MCF 10A (cell line): Measurements from ENCODE around the gene FILIP1L. TPM values are rescaled to one million over a fixed set of nuclear protein-coding genes. Genes with fewer than 3 reads are reported as not detected.

ENCODE experiments used
- BruUV-seq: library from RNA; stranded (reverse); fragments of 400-500 nt; replicated peaks from 2 replicates; lab custom pipeline; 2021; lab: Mats Ljungman, UMichigan
- CTCF ChIA-PET: fragments of 300-600 bp; sonication (Branson Sonifier 250); formaldehyde crosslinking; extraction: SDS; loops from one replicate; lab custom pipeline; 2021; ENCODE audit warnings: antibody characterized with exemption, inconsistent platforms; lab: Yijun Ruan, JAX
- POLR2A ChIA-PET: fragments of 300-600, 350-650 bp; sonication (Branson Sonifier 250); formaldehyde crosslinking; extraction: SDS; loops from one replicate; lab custom pipeline; 2020; ENCODE audit warnings: antibody characterized with exemption, inconsistent platforms; lab: Yijun Ruan, JAX
- DNase-seq: peaks from one replicate; pipeline ENCODE4 v3.0.0-alpha.2; 2018; ENCODE audit not compliant: unreplicated experiment
- H3K27ac Mint-ChIP-seq: one replicate; pipeline ENCODE4 v1.8.0; 2022; ENCODE audit warnings: mild to moderate bottlenecking, low read depth, mixed read lengths; ENCODE audit not compliant: unreplicated experiment
- H3K27me3 Mint-ChIP-seq: one replicate; pipeline ENCODE4 v1.8.0; 2022; ENCODE audit warnings: mixed read lengths; ENCODE audit not compliant: insufficient read depth, unreplicated experiment
- H3K36me3 Mint-ChIP-seq: one replicate; pipeline ENCODE4 v1.8.0; 2022; ENCODE audit warnings: mild to moderate bottlenecking, moderate library complexity, mixed read lengths; ENCODE audit not compliant: insufficient read depth, unreplicated experiment
- H3K4me1 Mint-ChIP-seq: one replicate; pipeline ENCODE4 v1.8.0; 2022; ENCODE audit warnings: mixed read lengths; ENCODE audit not compliant: insufficient read depth, unreplicated experiment
- H3K4me3 Mint-ChIP-seq: one replicate; pipeline ENCODE4 v1.8.0; 2022; ENCODE audit warnings: mild to moderate bottlenecking, moderate library complexity, mixed read lengths; ENCODE audit not compliant: unreplicated experiment
- H3K9me3 Mint-ChIP-seq: one replicate; pipeline ENCODE4 v1.8.0; 2022; ENCODE audit warnings: mixed read lengths; ENCODE audit not compliant: unreplicated experiment
- CTCF ChIP-seq: fragments of 200-600 bp; IDR thresholded peaks from one replicate; pipeline ENCODE4 v1.8.0; 2022; ENCODE audit warnings: antibody characterized with exemption, mild to moderate bottlenecking; ENCODE audit not compliant: unreplicated experiment
- intact Hi-C: fragments of 100-400 bp; cut with micrococcal nuclease; formaldehyde crosslinking; loops from 2 replicates; pipeline ENCODE4 v1.14.1; 2022
- total RNA-seq: library from RNA; stranded (reverse); gene quantifications from 2 replicates; pipeline ENCODE4 v1.2.3, GENCODE V29; 2022

The FILIP1L gene
- total RNA-seq, 1 experiment from 2014 or later, result 2.4 TPM

DNA sequence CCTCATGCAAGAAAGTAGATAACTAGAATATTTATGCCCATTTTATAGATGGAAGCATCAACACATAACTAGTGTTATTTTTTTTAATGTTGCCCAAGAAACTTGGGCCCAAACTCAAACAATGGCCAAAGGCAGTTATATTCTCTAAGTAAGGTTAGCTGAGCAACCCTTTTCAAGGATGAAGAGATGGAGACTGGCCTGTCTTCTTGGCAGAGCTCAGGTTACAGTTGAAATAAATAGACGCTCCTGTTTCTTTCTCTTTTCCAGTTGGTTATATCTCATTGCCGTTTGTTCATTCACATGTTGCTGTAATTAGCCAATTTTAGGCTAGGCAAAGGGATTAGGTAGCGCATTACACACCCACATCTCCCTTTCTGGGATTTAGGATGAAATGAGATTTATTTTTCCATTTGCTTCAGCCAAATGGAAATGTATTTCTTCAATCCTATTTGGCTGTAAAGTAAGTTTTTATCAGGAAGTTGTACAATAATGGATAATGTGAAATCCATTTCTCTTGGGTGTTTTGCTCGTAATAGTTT is 203.5 kb downstream of the FILIP1L start:
- intact Hi-C loops, result no loop called here
- POLR2A ChIA-PET, result interaction anchor here (0.7 to 1.9 kb wide), 7 partner anchors 9 to 862 kb away, joined by 3 to 8 read pairs (median 5); no protein-coding TSS in a partner anchor
- CTCF ChIA-PET, result no interaction called here
- TF ChIP-seq CTCF, result no peak
- no TSS peak for BruUV-seq
- no peak overlapping the region for H3K4me3 Mint-ChIP-seq
- H3K27me3 Mint-ChIP-seq, result no peaks in the 10 kb centered on the region
- no peak for DNase-seq
- no peaks in the 10 kb centered on the region for H3K9me3 Mint-ChIP-seq
- H3K4me1 Mint-ChIP-seq, result peaks cover 29% of the 10 kb centered on the region
- peak overlapping the region; percentile 61 for H3K27ac Mint-ChIP-seq
- peaks cover 5% of the 10 kb centered on the region for H3K36me3 Mint-ChIP-seq

- Mint-ChIP-seq H3K36me3 (peaks cover 5% of the 10 kb centered on the region), H3K27me3 (no peaks in the 10 kb centered on the region), H3K4me1 (peaks cover 34% of the 10 kb centered on the region), H3K27ac (peak overlapping the region; percentile 61), H3K9me3 (no peaks in the 10 kb centered on the region), H3K4me3 (no peak overlapping the region)
- no TSS peak for BruUV-seq
- POLR2A ChIA-PET, result interaction anchor here (0.7 to 1.9 kb wide), 9 partner anchors 8 to 93 kb away, joined by 3 to 8 read pairs (median 5); no protein-coding TSS in a partner anchor
- CTCF ChIA-PET, result no interaction called here
- DNase-seq, result peak; percentile 53
- TF ChIP-seq CTCF, result no peak
- intact Hi-C loops, result no loop called here
These were observed 204.4 kb downstream of the FILIP1L start for GRCh38 chr3:99909714-99910495.

DNA sequence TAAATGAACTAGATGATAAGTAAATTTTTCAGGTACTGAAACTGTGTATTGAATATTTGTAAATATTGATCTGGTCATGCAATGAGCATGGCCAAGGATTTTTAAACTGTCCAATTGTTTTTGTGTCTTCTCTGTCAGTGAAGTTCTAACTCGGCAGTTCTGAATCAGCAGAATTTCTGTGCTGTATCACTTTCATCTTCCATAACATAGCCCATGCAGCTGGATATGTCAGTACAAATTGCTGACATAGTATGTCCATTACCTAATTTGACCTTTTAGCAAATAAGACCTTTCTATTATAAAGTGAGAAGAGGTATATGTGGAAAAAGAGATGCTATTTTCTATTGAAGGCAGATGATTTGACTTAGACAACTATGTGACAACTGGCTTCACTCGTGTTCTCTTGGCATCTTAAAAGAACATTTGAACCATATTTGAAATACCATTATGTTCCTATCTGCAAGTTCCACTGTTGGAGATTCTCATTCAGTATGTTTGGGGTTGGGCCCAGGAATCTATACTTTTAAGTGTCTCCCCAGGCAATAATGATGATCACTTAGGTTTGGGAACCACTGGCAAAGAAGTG is 206.2 kb downstream of the FILIP1L start:
- CTCF ChIA-PET, result interaction anchor here (0.6 to 0.7 kb wide), 2 partner anchors 163 to 183 kb away, joined by 3 read pairs; no protein-coding TSS in a partner anchor
- Mint-ChIP-seq H3K27ac (no peak overlapping the region), H3K4me1 (peaks cover 39% of the 10 kb centered on the region), H3K27me3 (no peaks in the 10 kb centered on the region), H3K36me3 (peaks cover 5% of the 10 kb centered on the region), H3K4me3 (no peak overlapping the region), H3K9me3 (no peaks in the 10 kb centered on the region)
- DNase-seq, result no peak
- intact Hi-C loops, result no loop called here
- no peak for TF ChIP-seq CTCF
- BruUV-seq, result no TSS peak
- POLR2A ChIA-PET, result interaction anchor here (0.9 to 1.3 kb wide), 3 partner anchors 13 to 133 kb away, joined by 3 read pairs; no protein-coding TSS in a partner anchor

DNA sequence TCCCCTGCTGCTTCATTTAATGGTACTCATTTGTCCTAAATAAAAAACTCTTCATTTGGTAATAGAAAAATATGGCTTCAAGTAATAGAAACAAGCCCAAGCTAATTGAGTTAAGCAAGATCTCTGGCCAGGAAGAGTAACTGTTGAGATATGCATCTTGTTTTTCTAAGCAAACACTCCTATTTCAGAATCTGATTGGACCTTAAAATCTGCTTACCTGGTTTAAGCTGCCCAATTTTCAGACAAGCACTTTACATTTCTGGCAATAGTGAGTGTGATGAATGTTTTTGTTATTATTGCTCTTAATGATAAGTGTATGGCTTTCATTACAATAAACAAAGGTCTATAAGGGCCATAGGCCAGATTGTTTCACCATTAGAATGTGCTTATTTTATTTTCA is 210.4 kb downstream of the FILIP1L start:
- ChIA-PET CTCF (interaction anchor here (0.6 to 0.9 kb wide), 3 partner anchors 11 to 159 kb away, joined by 3 to 6 read pairs (median 4); no protein-coding TSS in a partner anchor), POLR2A (interaction anchor here (0.5 to 3.9 kb wide), 17 partner anchors 8 to 357 kb away, joined by 3 to 21 read pairs (median 3); partner anchors contain the start of gene TBC1D23)
- Mint-ChIP-seq H3K27ac (peak overlapping the region; percentile 93), H3K4me1 (peaks cover 45% of the 10 kb centered on the region), H3K27me3 (no peaks in the 10 kb centered on the region), H3K4me3 (no peak overlapping the region), H3K36me3 (peaks cover 11% of the 10 kb centered on the region), H3K9me3 (no peaks in the 10 kb centered on the region)
- no peak for TF ChIP-seq CTCF
- intact Hi-C loops, result no loop called here
- no TSS peak for BruUV-seq
- DNase-seq, result no peak
